ENCODE measurements around the gene PI4KA. TPM values are rescaled to one million over a fixed set of nuclear protein-coding genes. Genes with fewer than 3 reads are reported as not detected.
"Not testable (repeated sequence)": the region's sequence is repeated elsewhere in the genome, so short reads cannot be mapped to it uniquely, and the experiment has no call there.

PI4KA gene
- polyA plus RNA-seq (2013, experiment 1 of 2) = 36.7 TPM
- polyA plus RNA-seq (2013, experiment 2 of 2) = 36.6 TPM

DNA sequence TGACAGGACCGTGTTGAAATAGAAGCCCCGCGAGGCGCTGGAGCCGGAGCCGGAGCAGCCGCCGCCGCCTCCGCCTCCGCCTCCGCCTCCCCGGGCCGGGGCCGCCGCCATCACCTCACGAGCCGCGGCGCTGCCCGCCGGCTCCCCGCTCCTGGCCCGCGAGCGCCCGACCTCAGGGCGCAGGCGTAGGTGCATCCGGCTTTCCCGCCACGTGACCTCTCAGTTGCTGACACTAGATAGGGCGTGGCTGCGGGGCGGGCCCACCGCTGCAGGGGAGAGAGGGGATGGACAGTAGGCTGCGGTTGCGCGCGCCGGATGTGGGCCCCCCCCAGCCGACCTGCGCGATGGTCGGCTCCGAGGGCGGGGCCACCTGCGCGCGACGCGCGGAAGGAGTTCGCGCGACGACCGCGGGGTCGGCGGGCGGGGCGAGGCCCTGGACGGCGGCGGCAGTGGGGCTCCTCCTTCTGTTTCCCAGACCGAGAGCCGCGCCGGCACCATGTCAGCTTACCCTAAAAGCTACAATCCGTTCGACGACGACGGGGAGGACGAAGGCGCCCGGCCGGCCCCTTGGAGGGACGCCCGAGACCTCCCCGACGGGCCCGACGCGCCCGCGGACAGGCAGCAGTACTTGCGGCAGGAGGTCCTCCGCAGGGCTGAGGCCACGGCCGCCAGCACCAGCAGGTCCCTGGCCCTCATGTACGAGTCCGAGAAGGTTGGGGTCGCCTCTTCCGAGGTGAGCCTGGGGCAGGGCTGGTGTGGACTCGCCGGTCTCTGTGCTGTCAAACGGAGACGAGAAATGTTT lies at the start of gene PI4KA, which contains the start of gene SNAP29:
Gene PI4KA (minus strand): TSS at position 197 of the 802 bp plus-strand sequence. CDS start 86 bp downstream, at position 111.
Gene SNAP29 (plus strand): TSS at position 393 of the 802 bp plus-strand sequence. CDS start 104 bp downstream, at position 497.
- Histone ChIP-seq H3K27ac (ENCODE audit: low read depth, low read length, severe bottlenecking) (peak within 1 kb of the TSS; percentile 87), H3K4me1 (ENCODE audit: control insufficient read depth, insufficient read depth, low read length, poor library complexity, severe bottlenecking) (peaks cover 13% of the 10 kb centered on the region), H3K4me3 (ENCODE audit: extremely low read depth, insufficient read depth, low read length, poor library complexity, severe bottlenecking) (peak within 1 kb of the TSS; percentile 71), H3K36me3 (ENCODE audit: control insufficient read depth, insufficient read depth, low read length) (peaks cover 19% of the 10 kb centered on the region), H3K9me3 (ENCODE audit: control insufficient read depth, low read length) (no peaks in the 10 kb centered on the region)
- WGBS, 2 experiments (ENCODE audit: insufficient coverage in 2 of 2) = 0 to 1% methylated on average over 64 to 81 of the region's 100 CpGs

DNA sequence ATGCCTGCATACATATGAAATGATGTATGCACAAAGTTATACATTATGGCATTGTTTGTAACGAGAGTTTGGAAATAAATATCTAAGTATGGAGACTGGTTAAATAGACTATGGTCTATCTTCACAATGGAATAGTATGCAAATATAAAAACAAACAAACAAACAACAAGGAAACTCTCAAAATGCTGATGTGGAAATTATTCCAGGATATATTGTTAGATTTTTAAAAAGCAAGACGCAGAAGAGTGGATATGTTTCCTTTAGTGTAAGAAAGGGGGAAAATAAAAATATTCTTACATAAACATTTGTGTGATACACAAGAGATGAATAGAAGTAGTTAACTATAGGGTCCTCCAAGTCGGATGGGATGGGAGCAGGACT lies 47.8 kb upstream of the PI4KA start:
- no peak overlapping the region for H3K27ac ChIP-seq (ENCODE audit: low read depth, low read length, severe bottlenecking)
- WGBS, 2 experiments (ENCODE audit: insufficient coverage in 2 of 2) = no CpG with 5 or more reads among the region's 3 CpGs
- no peaks in the 10 kb centered on the region for H3K9me3 ChIP-seq (ENCODE audit: control insufficient read depth, low read length)
- no peak overlapping the region for H3K4me3 ChIP-seq (ENCODE audit: extremely low read depth, insufficient read depth, low read length, poor library complexity, severe bottlenecking)
- no peaks in the 10 kb centered on the region for H3K4me1 ChIP-seq (ENCODE audit: control insufficient read depth, insufficient read depth, low read length, poor library complexity, severe bottlenecking)
- H3K36me3 ChIP-seq (ENCODE audit: control insufficient read depth, insufficient read depth, low read length) = no peaks in the 10 kb centered on the region

DNA sequence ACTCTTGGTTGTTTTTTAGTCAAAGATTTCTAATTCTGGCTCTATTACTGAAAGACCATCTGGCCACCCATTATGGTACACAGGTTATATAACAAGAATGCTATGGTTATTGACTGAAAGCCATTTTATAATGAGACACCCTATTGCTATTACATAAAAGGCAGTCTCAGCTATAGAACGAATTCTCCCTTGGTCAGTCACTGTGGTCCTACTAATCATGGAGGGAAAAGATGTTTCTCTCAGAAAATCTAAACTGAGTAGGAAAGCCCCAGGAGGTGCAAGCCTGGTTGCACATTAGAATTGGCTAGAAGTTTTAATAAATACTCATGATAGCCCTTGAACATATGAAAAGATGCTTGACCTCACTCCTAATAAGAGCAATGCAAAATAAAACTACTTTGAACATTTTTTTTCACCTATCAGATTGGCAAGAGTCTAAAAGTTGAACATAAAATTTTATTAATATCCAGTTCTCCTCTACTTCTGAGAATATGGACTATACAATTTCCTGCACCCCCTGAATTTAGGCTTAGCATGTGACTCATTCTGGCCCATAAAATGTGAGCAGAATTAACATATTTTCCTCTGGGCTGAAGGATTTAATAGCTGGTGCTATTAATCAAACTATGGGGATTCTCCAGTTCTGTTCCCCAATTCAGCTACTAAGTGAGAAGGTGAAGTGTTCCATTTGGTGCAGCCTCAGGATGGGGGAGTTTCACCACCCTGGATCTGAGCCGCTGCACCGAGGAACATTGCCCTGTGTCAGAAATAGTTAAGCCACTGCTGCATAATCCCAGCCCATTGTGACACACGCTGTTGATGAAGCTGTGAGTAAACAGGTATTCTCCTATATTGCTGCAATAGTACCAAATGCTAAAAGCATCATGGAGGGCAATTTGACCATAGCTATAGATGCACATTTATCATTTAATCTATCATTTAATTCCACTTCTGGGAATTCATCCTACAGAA lies 47.1 kb upstream of the PI4KA start:
- WGBS, 2 experiments (ENCODE audit: insufficient coverage in 2 of 2) = 77% methylated on average over 4 of the region's 4 CpGs; no CpG with 5 or more reads in 1 of the 2 experiments
- no peak overlapping the region for H3K4me3 ChIP-seq (ENCODE audit: extremely low read depth, insufficient read depth, low read length, poor library complexity, severe bottlenecking)
- no peaks in the 10 kb centered on the region for H3K36me3 ChIP-seq (ENCODE audit: control insufficient read depth, insufficient read depth, low read length)
- H3K4me1 ChIP-seq (ENCODE audit: control insufficient read depth, insufficient read depth, low read length, poor library complexity, severe bottlenecking) = no peaks in the 10 kb centered on the region
- no peaks in the 10 kb centered on the region for H3K9me3 ChIP-seq (ENCODE audit: control insufficient read depth, low read length)
- no peak overlapping the region for H3K27ac ChIP-seq (ENCODE audit: low read depth, low read length, severe bottlenecking)

DNA sequence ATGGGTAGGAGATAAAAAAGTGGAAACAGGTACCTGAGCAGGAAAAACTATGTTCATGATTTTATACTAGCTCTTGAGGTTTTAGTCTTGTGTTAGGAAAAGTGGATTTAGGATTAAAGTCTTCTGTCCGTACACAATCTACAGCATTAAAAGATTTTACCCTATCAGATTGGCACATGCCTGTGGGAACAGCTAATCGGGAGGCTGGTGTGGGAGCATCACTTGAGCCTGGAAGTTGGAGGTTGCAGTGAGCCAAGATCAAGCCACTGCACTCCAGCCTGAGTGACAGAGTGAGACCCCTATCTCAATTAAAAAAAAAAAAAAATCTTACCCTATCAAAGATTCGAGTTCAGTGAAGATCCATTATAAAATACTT lies 46.4 kb upstream of the PI4KA start:
- H3K4me3 ChIP-seq (ENCODE audit: extremely low read depth, insufficient read depth, low read length, poor library complexity, severe bottlenecking) = no peak overlapping the region
- WGBS, 2 experiments (ENCODE audit: insufficient coverage in 2 of 2) = no CpG with 5 or more reads among the region's 3 CpGs
- H3K4me1 ChIP-seq (ENCODE audit: control insufficient read depth, insufficient read depth, low read length, poor library complexity, severe bottlenecking) = no peaks in the 10 kb centered on the region
- H3K36me3 ChIP-seq (ENCODE audit: control insufficient read depth, insufficient read depth, low read length) = no peaks in the 10 kb centered on the region
- H3K9me3 ChIP-seq (ENCODE audit: control insufficient read depth, low read length) = no peaks in the 10 kb centered on the region
- no peak overlapping the region for H3K27ac ChIP-seq (ENCODE audit: low read depth, low read length, severe bottlenecking)

DNA sequence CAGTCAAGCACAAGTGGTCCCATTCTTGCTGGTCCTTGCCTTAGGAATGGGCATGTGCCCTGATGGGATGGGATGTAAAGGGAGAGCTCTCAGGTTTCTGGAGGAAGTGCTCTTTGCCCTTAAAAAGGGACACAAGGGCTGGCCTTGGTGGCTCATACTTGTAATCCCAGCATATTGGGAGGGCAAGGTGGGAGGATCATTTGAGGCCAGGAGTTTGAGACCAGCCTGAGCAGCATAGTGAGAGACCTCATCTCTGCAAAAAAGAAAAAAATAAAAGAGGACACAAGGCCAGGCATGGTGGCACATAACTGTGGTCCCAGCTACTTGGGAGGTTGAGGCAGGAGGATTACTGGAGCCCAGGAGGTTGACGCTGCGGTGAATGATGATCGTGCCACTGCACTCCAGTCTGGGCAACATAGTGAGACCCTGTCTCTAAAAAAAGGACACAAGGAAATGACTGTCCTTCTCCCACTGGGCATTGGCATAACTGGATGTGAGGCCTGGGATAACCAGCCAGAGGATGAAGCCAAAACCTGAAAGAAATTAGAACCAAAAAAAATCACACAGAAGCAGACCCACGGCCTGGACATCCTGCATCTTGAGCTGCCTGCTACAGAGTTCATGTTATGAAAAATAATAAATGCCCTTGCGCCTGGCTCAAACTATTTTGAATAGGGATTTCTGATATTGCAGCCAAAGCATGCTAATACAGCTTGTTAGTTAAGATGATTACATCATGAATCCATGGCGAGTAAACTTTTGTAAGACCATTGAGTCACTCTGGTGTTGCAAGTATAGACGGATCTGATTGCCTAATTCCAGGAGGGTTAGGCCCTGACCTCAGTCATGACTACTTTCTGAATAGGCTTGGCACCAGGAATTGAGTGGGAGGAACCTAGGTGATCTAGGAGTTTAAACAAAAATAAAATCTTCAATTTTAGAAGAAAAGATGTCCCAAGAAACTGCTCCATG lies 45.7 kb upstream of the PI4KA start:
- WGBS, 2 experiments (ENCODE audit: insufficient coverage in 2 of 2) = 92 to 95% methylated on average over 6 to 7 of the region's 7 CpGs
- Histone ChIP-seq H3K4me1 (ENCODE audit: control insufficient read depth, insufficient read depth, low read length, poor library complexity, severe bottlenecking) (no peaks in the 10 kb centered on the region), H3K27ac (ENCODE audit: low read depth, low read length, severe bottlenecking) (no peak overlapping the region), H3K36me3 (ENCODE audit: control insufficient read depth, insufficient read depth, low read length) (no peaks in the 10 kb centered on the region), H3K4me3 (ENCODE audit: extremely low read depth, insufficient read depth, low read length, poor library complexity, severe bottlenecking) (no peak overlapping the region), H3K9me3 (ENCODE audit: control insufficient read depth, low read length) (no peaks in the 10 kb centered on the region)

DNA sequence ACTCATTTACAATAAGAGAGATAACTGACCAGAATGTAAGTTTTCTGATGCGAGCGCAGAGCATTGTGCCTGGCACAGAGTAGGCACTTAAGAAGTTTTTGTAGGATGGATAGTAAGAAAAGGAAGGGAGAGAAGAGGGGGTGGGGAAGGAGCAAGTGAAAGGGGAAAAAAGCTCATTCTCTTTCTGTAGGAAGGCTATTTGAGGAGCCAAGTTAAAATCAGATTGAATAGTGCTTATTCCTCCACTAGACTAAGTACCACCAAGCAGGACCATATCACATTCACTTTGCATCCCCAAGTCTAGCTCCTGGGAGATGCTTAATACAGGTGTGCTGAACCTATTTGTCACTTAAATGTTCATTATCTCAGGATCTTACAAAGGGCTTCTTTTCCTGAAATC lies 44.5 kb upstream of the PI4KA start:
- Histone ChIP-seq H3K36me3 (ENCODE audit: control insufficient read depth, insufficient read depth, low read length) (no peaks in the 10 kb centered on the region), H3K27ac (ENCODE audit: low read depth, low read length, severe bottlenecking) (no peak overlapping the region), H3K4me1 (ENCODE audit: control insufficient read depth, insufficient read depth, low read length, poor library complexity, severe bottlenecking) (no peaks in the 10 kb centered on the region), H3K9me3 (ENCODE audit: control insufficient read depth, low read length) (no peaks in the 10 kb centered on the region), H3K4me3 (ENCODE audit: extremely low read depth, insufficient read depth, low read length, poor library complexity, severe bottlenecking) (no peak overlapping the region)
- 100% methylated on average over 2 of the region's 2 CpGs for WGBS, 2 experiments (ENCODE audit: insufficient coverage in 2 of 2)

DNA sequence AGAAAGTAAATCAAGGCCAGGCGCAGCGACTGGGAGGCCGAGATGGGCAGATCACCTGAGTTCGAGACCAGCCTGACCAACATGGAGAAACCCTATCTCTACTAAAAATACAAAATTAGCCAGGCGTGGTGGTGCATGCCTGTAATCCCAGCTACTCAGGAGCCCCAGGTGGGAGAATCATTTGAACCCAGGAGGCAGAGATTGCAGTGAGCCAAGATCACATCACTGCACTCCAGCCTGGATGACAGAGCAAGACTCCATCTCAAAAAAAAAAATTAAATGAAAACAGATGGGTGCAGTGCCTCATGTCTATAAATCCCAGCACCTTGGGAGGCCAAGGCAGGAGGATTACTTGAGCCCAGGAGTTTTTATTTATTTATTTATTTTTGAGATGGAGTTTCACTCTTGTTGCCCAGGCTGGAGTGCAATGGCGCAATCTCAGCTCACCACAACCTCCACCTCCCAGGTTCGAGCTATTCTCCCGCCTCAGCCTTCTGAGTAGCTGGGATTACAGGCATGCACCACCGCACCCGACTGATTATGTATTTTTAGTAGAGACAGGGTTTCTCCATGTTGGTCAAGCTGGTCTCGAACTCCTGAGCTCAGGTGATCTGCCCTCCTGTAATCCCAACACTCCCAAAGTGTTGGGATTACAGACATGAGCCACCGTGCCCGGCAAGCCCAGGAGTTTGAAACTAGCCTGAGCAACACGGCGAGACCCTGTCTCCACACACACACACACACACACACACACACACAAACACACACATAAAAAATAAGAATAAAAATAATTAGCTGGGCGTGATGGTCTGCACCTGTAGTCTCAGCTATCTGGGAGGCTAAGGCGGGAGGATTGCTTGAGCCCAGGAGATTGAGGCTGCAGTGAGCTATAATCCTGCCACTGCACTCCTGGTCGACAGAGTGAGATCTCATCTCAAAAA lies 42.8 kb upstream of the PI4KA start:
- WGBS, 2 experiments (ENCODE audit: insufficient coverage in 2 of 2) = 90 to 100% methylated on average over 1 to 6 of the region's 18 CpGs
- H3K4me3 ChIP-seq (ENCODE audit: extremely low read depth, insufficient read depth, low read length, poor library complexity, severe bottlenecking); H3K9me3 ChIP-seq (ENCODE audit: control insufficient read depth, low read length); H3K27ac ChIP-seq (ENCODE audit: low read depth, low read length, severe bottlenecking); H3K4me1 ChIP-seq (ENCODE audit: control insufficient read depth, insufficient read depth, low read length, poor library complexity, severe bottlenecking); H3K36me3 ChIP-seq (ENCODE audit: control insufficient read depth, insufficient read depth, low read length): not testable (repeated sequence)

DNA sequence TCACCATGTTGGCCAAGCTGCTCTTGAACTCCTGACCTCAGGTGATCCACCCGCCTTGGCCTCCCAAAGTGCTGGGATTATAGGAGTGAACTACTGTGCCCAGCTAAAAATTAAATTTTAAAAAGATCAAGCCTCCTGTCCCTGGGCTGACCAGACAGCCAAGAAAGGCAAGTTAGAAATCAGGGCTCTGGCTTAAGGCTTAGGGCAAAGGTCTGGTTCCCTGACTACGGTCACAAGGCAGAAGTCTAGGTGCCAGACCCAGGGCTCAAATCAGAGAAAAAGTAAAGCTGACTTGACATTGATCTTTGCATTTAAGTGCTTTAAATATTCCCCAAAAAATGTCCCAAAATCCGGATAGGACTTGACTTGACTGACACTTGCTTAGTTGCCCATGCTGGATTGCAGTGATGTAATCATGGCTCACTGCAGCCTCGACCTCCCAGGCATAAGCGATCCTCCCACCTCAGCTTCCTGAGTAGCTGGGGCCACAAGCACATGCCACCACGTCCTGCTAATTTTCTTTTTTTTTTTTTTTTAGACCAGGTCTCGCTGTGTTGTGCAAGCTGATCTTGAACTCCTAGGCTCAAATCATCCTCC lies 41.3 kb upstream of the PI4KA start:
- WGBS, 2 experiments (ENCODE audit: insufficient coverage in 2 of 2) = 90% methylated on average over 3 to 6 of the region's 7 CpGs
- Histone ChIP-seq H3K36me3 (ENCODE audit: control insufficient read depth, insufficient read depth, low read length) (no peaks in the 10 kb centered on the region), H3K4me3 (ENCODE audit: extremely low read depth, insufficient read depth, low read length, poor library complexity, severe bottlenecking) (no peak overlapping the region), H3K27ac (ENCODE audit: low read depth, low read length, severe bottlenecking) (no peak overlapping the region), H3K9me3 (ENCODE audit: control insufficient read depth, low read length) (no peaks in the 10 kb centered on the region), H3K4me1 (ENCODE audit: control insufficient read depth, insufficient read depth, low read length, poor library complexity, severe bottlenecking) (no peaks in the 10 kb centered on the region)

DNA sequence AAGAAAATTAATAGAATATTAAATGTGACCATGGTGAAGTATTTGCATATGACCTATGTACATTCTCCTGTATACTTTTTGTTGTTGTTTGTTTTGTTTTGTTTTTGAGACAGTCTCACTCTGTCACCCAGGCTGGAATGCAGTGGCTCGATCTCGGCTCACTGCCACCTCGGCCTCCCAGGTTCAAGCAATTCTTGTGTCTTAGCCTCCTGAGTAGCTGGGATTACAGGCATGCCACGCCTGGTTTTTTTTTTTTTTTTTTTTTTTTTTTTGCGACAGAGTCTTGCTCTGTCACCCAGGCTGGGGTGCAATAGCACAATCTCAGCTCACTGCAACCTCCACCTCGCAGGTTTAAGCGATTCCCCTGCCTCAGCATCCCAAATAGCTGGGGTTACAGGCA lies 39.1 kb upstream of the PI4KA start:
- H3K4me3 ChIP-seq (ENCODE audit: extremely low read depth, insufficient read depth, low read length, poor library complexity, severe bottlenecking); H3K36me3 ChIP-seq (ENCODE audit: control insufficient read depth, insufficient read depth, low read length); H3K9me3 ChIP-seq (ENCODE audit: control insufficient read depth, low read length); H3K27ac ChIP-seq (ENCODE audit: low read depth, low read length, severe bottlenecking); H3K4me1 ChIP-seq (ENCODE audit: control insufficient read depth, insufficient read depth, low read length, poor library complexity, severe bottlenecking): not testable (repeated sequence)
- WGBS, 2 experiments (ENCODE audit: insufficient coverage in 2 of 2) = 80 to 90% methylated on average over 1 to 6 of the region's 7 CpGs

Measured in mesodermal cell (in vitro differentiated cells).